ENCODE measurements around the gene PLAC8L1.
"Not testable (repeated sequence)": the region's sequence is repeated elsewhere in the genome, so short reads cannot be mapped to it uniquely, and the experiment has no call there.

The PLAC8L1 gene

GRCh38 chr5:146124580-146124979 lies 19.2 kb upstream of the PLAC8L1 start:
- Histone ChIP-seq H3K36me3 (ENCODE audit: low read depth) (peaks cover 100% of the 10 kb centered on the region), H3K27ac (ENCODE audit: poor library complexity, severe bottlenecking) (no peak overlapping the region), H3K9me3 (ENCODE audit: severe bottlenecking) (no peaks in the 10 kb centered on the region), H3K27me3 (ENCODE audit: insufficient read depth, poor library complexity, severe bottlenecking) (no peaks in the 10 kb centered on the region), H3K4me3 (ENCODE audit: severe bottlenecking) (no peak overlapping the region), H3K4me1 (ENCODE audit: insufficient read depth, poor library complexity, severe bottlenecking) (no peaks in the 10 kb centered on the region)
- TF ChIP-seq CTCF (IDR thresholded peaks at IDR 0.05; ENCODE audit: poor library complexity, severe bottlenecking): no peak
- ATAC-seq (ENCODE audit: low read depth) (no peak), DNase-seq (ENCODE audit: low spot score) (no peak)

- peaks cover 100% of the 10 kb centered on the region for H3K36me3 ChIP-seq (ENCODE audit: low read depth)
- not testable (repeated sequence) for ATAC-seq (ENCODE audit: low read depth); H3K27ac ChIP-seq (ENCODE audit: poor library complexity, severe bottlenecking); H3K9me3 ChIP-seq (ENCODE audit: severe bottlenecking); H3K27me3 ChIP-seq (ENCODE audit: insufficient read depth, poor library complexity, severe bottlenecking); H3K4me3 ChIP-seq (ENCODE audit: severe bottlenecking); DNase-seq (ENCODE audit: low spot score); H3K4me1 ChIP-seq (ENCODE audit: insufficient read depth, poor library complexity, severe bottlenecking)
Measured at GRCh38 chr5:146121451-146121850, 16.1 kb upstream of the PLAC8L1 start.

GRCh38 chr5:146118322-146118721 lies 12.9 kb upstream of the PLAC8L1 start:
- ATAC-seq (ENCODE audit: low read depth) (no peak), DNase-seq (ENCODE audit: low spot score) (no peak)
- no peak for TF ChIP-seq CTCF (IDR thresholded peaks at IDR 0.05; ENCODE audit: poor library complexity, severe bottlenecking)
- Histone ChIP-seq H3K27ac (ENCODE audit: poor library complexity, severe bottlenecking) (no peak overlapping the region), H3K4me1 (ENCODE audit: insufficient read depth, poor library complexity, severe bottlenecking) (no peaks in the 10 kb centered on the region), H3K36me3 (ENCODE audit: low read depth) (peaks cover 96% of the 10 kb centered on the region), H3K4me3 (ENCODE audit: severe bottlenecking) (no peak overlapping the region), H3K27me3 (ENCODE audit: insufficient read depth, poor library complexity, severe bottlenecking) (no peaks in the 10 kb centered on the region), H3K9me3 (ENCODE audit: severe bottlenecking) (no peaks in the 10 kb centered on the region)

- ATAC-seq (ENCODE audit: low read depth); H3K27ac ChIP-seq (ENCODE audit: poor library complexity, severe bottlenecking); H3K4me3 ChIP-seq (ENCODE audit: severe bottlenecking); DNase-seq (ENCODE audit: low spot score); H3K27me3 ChIP-seq (ENCODE audit: insufficient read depth, poor library complexity, severe bottlenecking); H3K4me1 ChIP-seq (ENCODE audit: insufficient read depth, poor library complexity, severe bottlenecking); H3K9me3 ChIP-seq (ENCODE audit: severe bottlenecking): not testable (repeated sequence)
- H3K36me3 ChIP-seq (ENCODE audit: low read depth): peaks cover 96% of the 10 kb centered on the region
Measured at GRCh38 chr5:146117216-146117615, 11.8 kb upstream of the PLAC8L1 start.

GRCh38 chr5:146116361-146116760 lies 11.0 kb upstream of the PLAC8L1 start:
- H3K9me3 ChIP-seq (ENCODE audit: severe bottlenecking): no peaks in the 10 kb centered on the region
- DNase-seq (ENCODE audit: low spot score) (no peak), ATAC-seq (ENCODE audit: low read depth) (no peak)
- H3K36me3 ChIP-seq (ENCODE audit: low read depth): peaks cover 95% of the 10 kb centered on the region
- H3K4me1 ChIP-seq (ENCODE audit: insufficient read depth, poor library complexity, severe bottlenecking): no peaks in the 10 kb centered on the region
- no peak for TF ChIP-seq CTCF (IDR thresholded peaks at IDR 0.05; ENCODE audit: poor library complexity, severe bottlenecking)
- no peak overlapping the region for H3K27ac ChIP-seq (ENCODE audit: poor library complexity, severe bottlenecking)
- no peaks in the 10 kb centered on the region for H3K27me3 ChIP-seq (ENCODE audit: insufficient read depth, poor library complexity, severe bottlenecking)
- H3K4me3 ChIP-seq (ENCODE audit: severe bottlenecking): no peak overlapping the region

GRCh38 chr5:146112476-146112875 lies 7.1 kb upstream of the PLAC8L1 start:
- H3K4me1 ChIP-seq (ENCODE audit: insufficient read depth, poor library complexity, severe bottlenecking): no peaks in the 10 kb centered on the region
- ATAC-seq (ENCODE audit: low read depth) (no peak), DNase-seq (ENCODE audit: low spot score) (no peak)
- no peak overlapping the region for H3K27ac ChIP-seq (ENCODE audit: poor library complexity, severe bottlenecking)
- no peak for TF ChIP-seq CTCF (IDR thresholded peaks at IDR 0.05; ENCODE audit: poor library complexity, severe bottlenecking)
- H3K4me3 ChIP-seq (ENCODE audit: severe bottlenecking): no peak overlapping the region
- H3K9me3 ChIP-seq (ENCODE audit: severe bottlenecking): no peaks in the 10 kb centered on the region
- H3K27me3 ChIP-seq (ENCODE audit: insufficient read depth, poor library complexity, severe bottlenecking): no peaks in the 10 kb centered on the region
- H3K36me3 ChIP-seq (ENCODE audit: low read depth): peaks cover 59% of the 10 kb centered on the region
